ENCODE results near the gene SLC35E2B.
"Not testable (repeated sequence)": the region's sequence is repeated elsewhere in the genome, so short reads cannot be mapped to it uniquely, and the experiment has no call there.

Gene SLC35E2B

GRCh38 chr1:1665815-1666251 is 26.8 kb downstream of the SLC35E2B start:
- no peak overlapping the region for H3K4me3 ChIP-seq (ENCODE audit: low read length)
- no peak overlapping the region for H2AFZ ChIP-seq (ENCODE audit: low read depth, low read length)
- H3K27ac ChIP-seq (ENCODE audit: low read length), result no peak overlapping the region

GRCh38 chr1:1664941-1665814 is 27.4 kb downstream of the SLC35E2B start:
- Histone ChIP-seq H3K4me1 (ENCODE audit: low read length) (no peaks in the 10 kb centered on the region), H4K20me1 (ENCODE audit: insufficient read depth, low read length) (no peaks in the 10 kb centered on the region), H2AFZ (ENCODE audit: low read depth, low read length) (no peak overlapping the region), H3K27me3 (ENCODE audit: low read depth, low read length) (no peaks in the 10 kb centered on the region), H3K36me3 (replicated peaks; ENCODE audit: low read depth, low read length) (peaks cover 23% of the 10 kb centered on the region), H3K27ac (ENCODE audit: low read length) (no peak overlapping the region), H3K79me2 (ENCODE audit: low read length) (no peaks in the 10 kb centered on the region), H3K9ac (ENCODE audit: low read length) (no peak overlapping the region), H3K4me2 (ENCODE audit: low read length) (no peak overlapping the region), H3K4me3 (ENCODE audit: low read length) (no peak overlapping the region), H3K9me3 (ENCODE audit: insufficient read depth, low read length) (no peaks in the 10 kb centered on the region)
- TF ChIP-seq CTCF (IDR thresholded peaks at IDR 0.05; ENCODE audit: low read depth, low read length), result no peak
- TF ChIP-seq EZH2phosphoT487 (IDR thresholded peaks at IDR 0.05; ENCODE audit: low read depth), result no peak

More at GRCh38 chr1:1665815-1666251, 26.8 kb downstream of the SLC35E2B start:
- TF ChIP-seq EZH2phosphoT487 (IDR thresholded peaks at IDR 0.05; ENCODE audit: low read depth), result no peak
- TF ChIP-seq CTCF (IDR thresholded peaks at IDR 0.05; ENCODE audit: low read depth, low read length), result peak; percentile 56
- Histone ChIP-seq H4K20me1 (ENCODE audit: insufficient read depth, low read length) (no peaks in the 10 kb centered on the region), H3K36me3 (replicated peaks; ENCODE audit: low read depth, low read length) (peaks cover 23% of the 10 kb centered on the region), H3K9me3 (ENCODE audit: insufficient read depth, low read length) (no peaks in the 10 kb centered on the region), H3K27me3 (ENCODE audit: low read depth, low read length) (no peaks in the 10 kb centered on the region), H3K4me2 (ENCODE audit: low read length) (no peak overlapping the region), H3K9ac (ENCODE audit: low read length) (no peak overlapping the region), H3K79me2 (ENCODE audit: low read length) (no peaks in the 10 kb centered on the region), H3K4me1 (ENCODE audit: low read length) (no peaks in the 10 kb centered on the region)

GRCh38 chr1:1664318-1664717 is 28.3 kb downstream of the SLC35E2B start:
- not testable (repeated sequence) for H4K20me1 ChIP-seq (ENCODE audit: insufficient read depth, low read length); H3K4me3 ChIP-seq (ENCODE audit: low read length); H3K27me3 ChIP-seq (ENCODE audit: low read depth, low read length); H3K9ac ChIP-seq (ENCODE audit: low read length); H3K27ac ChIP-seq (ENCODE audit: low read length); H3K9me3 ChIP-seq (ENCODE audit: insufficient read depth, low read length); H2AFZ ChIP-seq (ENCODE audit: low read depth, low read length); H3K79me2 ChIP-seq (ENCODE audit: low read length); H3K4me2 ChIP-seq (ENCODE audit: low read length); H3K4me1 ChIP-seq (ENCODE audit: low read length)
- H3K36me3 ChIP-seq (replicated peaks; ENCODE audit: low read depth, low read length), result peaks cover 16% of the 10 kb centered on the region

GRCh38 chr1:1662830-1663560 is 29.6 kb downstream of the SLC35E2B start:
- not testable (repeated sequence) for H3K79me2 ChIP-seq (ENCODE audit: low read length); H2AFZ ChIP-seq (ENCODE audit: low read depth, low read length); H3K27me3 ChIP-seq (ENCODE audit: low read depth, low read length); H3K9ac ChIP-seq (ENCODE audit: low read length); H3K4me2 ChIP-seq (ENCODE audit: low read length); H3K4me3 ChIP-seq (ENCODE audit: low read length); H3K4me1 ChIP-seq (ENCODE audit: low read length); H4K20me1 ChIP-seq (ENCODE audit: insufficient read depth, low read length); H3K9me3 ChIP-seq (ENCODE audit: insufficient read depth, low read length); H3K27ac ChIP-seq (ENCODE audit: low read length)
- H3K36me3 ChIP-seq (replicated peaks; ENCODE audit: low read depth, low read length), result peaks cover 16% of the 10 kb centered on the region

- not testable (repeated sequence) for H4K20me1 ChIP-seq (ENCODE audit: insufficient read depth, low read length); H3K4me2 ChIP-seq (ENCODE audit: low read length); H3K4me3 ChIP-seq (ENCODE audit: low read length)
These were observed 30.2 kb downstream of the SLC35E2B start for GRCh38 chr1:1662392-1662791.

GRCh38 chr1:1658583-1659549 is 33.7 kb downstream of the SLC35E2B start, which contains the start of gene CDK11B:
Gene CDK11B (minus strand): TSS chr1:1659004. CDS start chr1:1657485, 1,519 bp downstream.
- not testable (repeated sequence) for H3K79me2 ChIP-seq (ENCODE audit: low read length); H4K20me1 ChIP-seq (ENCODE audit: insufficient read depth, low read length); H3K9me3 ChIP-seq (ENCODE audit: insufficient read depth, low read length); H3K27me3 ChIP-seq (ENCODE audit: low read depth, low read length); H3K36me3 ChIP-seq (replicated peaks; ENCODE audit: low read depth, low read length); H3K4me1 ChIP-seq (ENCODE audit: low read length)
- Histone ChIP-seq H3K4me2 (ENCODE audit: low read length) (peak within 1 kb of the TSS; percentile 44), H2AFZ (ENCODE audit: low read depth, low read length) (peak within 1 kb of the TSS; percentile 54; the same call in 1 of the 2 replicates), H3K4me3 (ENCODE audit: low read length) (peak within 1 kb of the TSS; percentile 78), H3K27ac (ENCODE audit: low read length) (peak within 1 kb of the TSS; percentile 85), H3K9ac (ENCODE audit: low read length) (peak within 1 kb of the TSS; percentile 73)

More at GRCh38 chr1:1662392-1662791, 30.2 kb downstream of the SLC35E2B start:
- not testable (repeated sequence) for H2AFZ ChIP-seq (ENCODE audit: low read depth, low read length); H3K27me3 ChIP-seq (ENCODE audit: low read depth, low read length); H3K9ac ChIP-seq (ENCODE audit: low read length); H3K4me1 ChIP-seq (ENCODE audit: low read length); H3K9me3 ChIP-seq (ENCODE audit: insufficient read depth, low read length); H3K27ac ChIP-seq (ENCODE audit: low read length); H3K79me2 ChIP-seq (ENCODE audit: low read length)
- H3K36me3 ChIP-seq (replicated peaks; ENCODE audit: low read depth, low read length), result peaks cover 16% of the 10 kb centered on the region

GRCh38 chr1:1648265-1648664 is 44.3 kb downstream of the SLC35E2B start:
- not testable (repeated sequence) for H3K4me2 ChIP-seq (ENCODE audit: low read length); H4K20me1 ChIP-seq (ENCODE audit: insufficient read depth, low read length); H3K4me1 ChIP-seq (ENCODE audit: low read length); H3K79me2 ChIP-seq (ENCODE audit: low read length); H3K27ac ChIP-seq (ENCODE audit: low read length); H3K27me3 ChIP-seq (ENCODE audit: low read depth, low read length); H2AFZ ChIP-seq (ENCODE audit: low read depth, low read length); H3K36me3 ChIP-seq (replicated peaks; ENCODE audit: low read depth, low read length); H3K4me3 ChIP-seq (ENCODE audit: low read length); H3K9ac ChIP-seq (ENCODE audit: low read length); H3K9me3 ChIP-seq (ENCODE audit: insufficient read depth, low read length)

Measured in OCI-LY3 (cell line).